ENCODE results near the gene BBS9. TPM values are rescaled to one million over a fixed set of nuclear protein-coding genes. Genes with fewer than 3 reads are reported as not detected.

The BBS9 gene
- total and polyA plus RNA-seq, 2 experiments from 2014 or later, result 27.2 to 66.1 TPM

GRCh38 chr7:33100770-33101169 is 28.6 kb upstream of the BBS9 start:
- Mint-ChIP-seq H3K27me3 (ENCODE audit: insufficient read depth, low read depth, poor library complexity) (peaks cover 2% of the 10 kb centered on the region), H3K4me3 (no peak overlapping the region), H3K4me1 (no peaks in the 10 kb centered on the region), H3K36me3 (ENCODE audit: low read depth) (peaks cover 53% of the 10 kb centered on the region), H3K9me3 (no peaks in the 10 kb centered on the region; the same call in 2 of the 3 replicates), H3K27ac (no peak overlapping the region)
- no peak overlapping the region for H3K4me2 ChIP-seq
- no peaks in the 10 kb centered on the region for H3K4me1 ChIP-seq (ENCODE audit: insufficient read depth)
- H4K20me1 ChIP-seq (replicated peaks; ENCODE audit: insufficient read depth), result peaks cover 26% of the 10 kb centered on the region
- no peak for DNase-seq (ENCODE audit: low spot score)
- H3K9me2 ChIP-seq (ENCODE audit: insufficient read depth), result no peaks in the 10 kb centered on the region
- TF ChIP-seq EZH2phosphoT487 (IDR thresholded peaks at IDR 0.05; ENCODE audit: unreplicated experiment), result no peak
- TF ChIP-seq JUNB (IDR thresholded peaks at IDR 0.05; ENCODE audit: unreplicated experiment), result no peak
- TF ChIP-seq STAT1 (IDR thresholded peaks at IDR 0.05; ENCODE audit: unreplicated experiment), result no peak
- TF ChIP-seq, protein P1, sequence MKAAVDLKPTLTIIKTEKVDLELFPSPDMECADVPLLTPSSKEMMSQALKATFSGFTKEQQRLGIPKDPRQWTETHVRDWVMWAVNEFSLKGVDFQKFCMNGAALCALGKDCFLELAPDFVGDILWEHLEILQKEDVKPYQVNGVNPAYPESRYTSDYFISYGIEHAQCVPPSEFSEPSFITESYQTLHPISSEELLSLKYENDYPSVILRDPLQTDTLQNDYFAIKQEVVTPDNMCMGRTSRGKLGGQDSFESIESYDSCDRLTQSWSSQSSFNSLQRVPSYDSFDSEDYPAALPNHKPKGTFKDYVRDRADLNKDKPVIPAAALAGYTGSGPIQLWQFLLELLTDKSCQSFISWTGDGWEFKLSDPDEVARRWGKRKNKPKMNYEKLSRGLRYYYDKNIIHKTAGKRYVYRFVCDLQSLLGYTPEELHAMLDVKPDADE (IDR thresholded peaks at IDR 0.05), result no peak
- TF ChIP-seq ZNF462 (CRISPR knock-in tag; IDR thresholded peaks at IDR 0.05), result no peak
- TF ChIP-seq ZNF114 (CRISPR knock-in tag; IDR thresholded peaks at IDR 0.05), result no peak
- no peak for TF ChIP-seq EZH2 (IDR thresholded peaks at IDR 0.05; ENCODE audit: low read depth, unreplicated experiment)
- no peak for TF ChIP-seq NANOG (IDR thresholded peaks at IDR 0.05; ENCODE audit: borderline replicate concordance)
- TF ChIP-seq ZNF331 (CRISPR knock-in tag; IDR thresholded peaks at IDR 0.05; ENCODE audit: low read depth), result no peak
- TF ChIP-seq, protein P2, sequence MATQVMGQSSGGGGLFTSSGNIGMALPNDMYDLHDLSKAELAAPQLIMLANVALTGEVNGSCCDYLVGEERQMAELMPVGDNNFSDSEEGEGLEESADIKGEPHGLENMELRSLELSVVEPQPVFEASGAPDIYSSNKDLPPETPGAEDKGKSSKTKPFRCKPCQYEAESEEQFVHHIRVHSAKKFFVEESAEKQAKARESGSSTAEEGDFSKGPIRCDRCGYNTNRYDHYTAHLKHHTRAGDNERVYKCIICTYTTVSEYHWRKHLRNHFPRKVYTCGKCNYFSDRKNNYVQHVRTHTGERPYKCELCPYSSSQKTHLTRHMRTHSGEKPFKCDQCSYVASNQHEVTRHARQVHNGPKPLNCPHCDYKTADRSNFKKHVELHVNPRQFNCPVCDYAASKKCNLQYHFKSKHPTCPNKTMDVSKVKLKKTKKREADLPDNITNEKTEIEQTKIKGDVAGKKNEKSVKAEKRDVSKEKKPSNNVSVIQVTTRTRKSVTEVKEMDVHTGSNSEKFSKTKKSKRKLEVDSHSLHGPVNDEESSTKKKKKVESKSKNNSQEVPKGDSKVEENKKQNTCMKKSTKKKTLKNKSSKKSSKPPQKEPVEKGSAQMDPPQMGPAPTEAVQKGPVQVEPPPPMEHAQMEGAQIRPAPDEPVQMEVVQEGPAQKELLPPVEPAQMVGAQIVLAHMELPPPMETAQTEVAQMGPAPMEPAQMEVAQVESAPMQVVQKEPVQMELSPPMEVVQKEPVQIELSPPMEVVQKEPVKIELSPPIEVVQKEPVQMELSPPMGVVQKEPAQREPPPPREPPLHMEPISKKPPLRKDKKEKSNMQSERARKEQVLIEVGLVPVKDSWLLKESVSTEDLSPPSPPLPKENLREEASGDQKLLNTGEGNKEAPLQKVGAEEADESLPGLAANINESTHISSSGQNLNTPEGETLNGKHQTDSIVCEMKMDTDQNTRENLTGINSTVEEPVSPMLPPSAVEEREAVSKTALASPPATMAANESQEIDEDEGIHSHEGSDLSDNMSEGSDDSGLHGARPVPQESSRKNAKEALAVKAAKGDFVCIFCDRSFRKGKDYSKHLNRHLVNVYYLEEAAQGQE (IDR thresholded peaks at IDR 0.05; ENCODE audit: unreplicated experiment), result no peak
- no peak for TF ChIP-seq CTCF (conservative IDR thresholded peaks at IDR 0.05; ENCODE audit: low read depth in 2 of 2)
- TF ChIP-seq POLR2AphosphoS5 (IDR thresholded peaks at IDR 0.05; ENCODE audit: low read depth), result no peak
- H3K27me3 ChIP-seq (ENCODE audit: insufficient read depth), result no peaks in the 10 kb centered on the region
- H3F3A ChIP-seq (replicated peaks; ENCODE audit: low read depth), result no peaks in the 10 kb centered on the region
- ATAC-seq, result no peak
- H3K27ac ChIP-seq (ENCODE audit: low read depth), result no peak overlapping the region
- H3K4me3 ChIP-seq, result no peak overlapping the region
- no peak overlapping the region for H2AFZ ChIP-seq
- peaks cover 31% of the 10 kb centered on the region for H3K79me2 ChIP-seq (replicated peaks; ENCODE audit: insufficient read depth)
- H3K36me3 ChIP-seq (ENCODE audit: insufficient read depth), result peaks cover 31% of the 10 kb centered on the region

Data from GM23338 (cell line).